SK-N-SH (cell line): ENCODE results near the gene B4GALT3.

Source experiments
- CHD2 ChIP-seq: fragments of 150-350 bp; IDR thresholded peaks from 2 replicates; pipeline ENCODE4 v1.6.1; 2018; ENCODE audit warnings: low read length; ENCODE audit not compliant: partially characterized antibody
- CTCF ChIP-seq: fragments of 200-600 bp; sonication (generic); IDR thresholded peaks from 2 replicates; pipeline ENCODE4 v1.6.1; 2017; ENCODE audit warnings: antibody characterized with exemption, mild to moderate bottlenecking, moderate library complexity
- EZH2phosphoT487 ChIP-seq: fragments of 200-600 bp; sonication (generic); IDR thresholded peaks from 2 replicates; pipeline ENCODE4 v1.6.1; 2017; ENCODE audit warnings: low read depth, mixed run types, mild to moderate bottlenecking, antibody characterized with exemption, moderate library complexity, borderline replicate concordance
- GABPA ChIP-seq: IDR thresholded peaks from 2 replicates; pipeline ENCODE4 v1.4.0; 2012; ENCODE audit warnings: low read depth, mild to moderate bottlenecking
- IRF3 ChIP-seq: fragments of 150-350 bp; IDR thresholded peaks from 2 replicates; pipeline ENCODE4 v1.6.1; 2016; ENCODE audit warnings: mild to moderate bottlenecking, low read depth, low read length
- MAX ChIP-seq: IDR thresholded peaks from 2 replicates; pipeline ENCODE4 v1.4.0; 2012; ENCODE audit warnings: low read depth
- NRF1 ChIP-seq: IDR thresholded peaks from 2 replicates; pipeline ENCODE4 v1.6.1; 2012; ENCODE audit warnings: low read depth, mild to moderate bottlenecking, low read length
- SMC3 ChIP-seq: IDR thresholded peaks from 2 replicates; pipeline ENCODE4 v1.6.1; 2012; ENCODE audit warnings: low read depth, low read length, improper control_type of control experiment
- TEAD4 ChIP-seq: IDR thresholded peaks from 2 replicates; pipeline ENCODE4 v1.4.0; 2012; ENCODE audit warnings: mild to moderate bottlenecking, borderline replicate concordance; ENCODE audit not compliant: insufficient read depth
- YY1 ChIP-seq: IDR thresholded peaks from 2 replicates; pipeline ENCODE4 v1.4.0; 2012; ENCODE audit warnings: low read depth, mild to moderate bottlenecking

GRCh38 chr1:161179698-161180097 lies 2.4 kb upstream of the B4GALT3 start:
- TF ChIP-seq CTCF = no peak
- no peak for TF ChIP-seq CHD2
- TF ChIP-seq EZH2phosphoT487 = no peak
- TF ChIP-seq MAX = no peak
- TF ChIP-seq TEAD4 = no peak
- no peak for TF ChIP-seq GABPA
- no peak for TF ChIP-seq IRF3
- TF ChIP-seq NRF1 = no peak
- no peak for TF ChIP-seq YY1
- TF ChIP-seq SMC3 = no peak
